Esophagus muscularis mucosa (tissue), 4 donors: ENCODE measurements around the gene SRGAP3. TPM values are rescaled to one million over a fixed set of nuclear protein-coding genes. Genes with fewer than 3 reads are reported as not detected.

Experiments
- DNase-seq: peaks from one replicate; pipeline ENCODE4 v3.0.0-alpha.2; 2017; ENCODE audit errors: extremely low spot score
- H3K27ac ChIP-seq, 4 donors: fragments of 200-600 bp; sonication (generic); replicated peaks in 1 of 4; 1 replicate in 3 of 4; 2 replicates in 1 of 4; pipeline ENCODE4 v1.5.1; 2016 to 2019; ENCODE audit warnings: mild to moderate bottlenecking in 1 of 4
- H3K27me3 ChIP-seq, 4 donors: fragments of 200-600 bp; sonication (generic); one replicate each; pipeline versions ENCODE4 v1.5.1 to v1.6.0; 2016 to 2019
- H3K36me3 ChIP-seq, 4 donors: fragments of 200-600 bp; sonication (generic); one replicate each; pipeline ENCODE4 v1.5.1; 2016 to 2019
- H3K4me1 ChIP-seq, 4 donors: fragments of 200-600 bp; sonication (generic); one replicate each; pipeline ENCODE4 v1.5.1; 2016 to 2019
- H3K4me3 ChIP-seq, 4 donors: fragments of 200-600 bp; sonication (generic); 1 replicate in 2 of 4; 2 replicates in 2 of 4; pipeline ENCODE4 v1.5.1; 2016 to 2019; ENCODE audit warnings: mild to moderate bottlenecking in 4 of 4, moderate library complexity in 1 of 4
- H3K9me3 ChIP-seq, 4 donors: fragments of 200-600 bp; sonication (generic); 1 replicate in 3 of 4; 2 replicates in 1 of 4; pipeline ENCODE4 v1.5.1; 2016 to 2019
- EP300 ChIP-seq: sonication (generic); formaldehyde crosslinking; IDR thresholded peaks from one replicate; pipeline ENCODE4 v1.6.1; 2017; ENCODE audit warnings: antibody characterized with exemption
- POLR2A ChIP-seq: fragments of 450-650 bp; IDR thresholded peaks from one replicate; pipeline ENCODE4 v1.6.1; 2017; ENCODE audit warnings: antibody characterized with exemption, moderate library complexity, mild to moderate bottlenecking, low read depth
- POLR2AphosphoS5 ChIP-seq, 2 donors: sonication (generic); formaldehyde crosslinking; IDR thresholded peaks; one replicate each; pipeline ENCODE4 v1.6.1; 2017; ENCODE audit warnings: antibody characterized with exemption in 2 of 2
- WGBS: methylation state at CpG from one replicate; pipeline ENCODE4 v1.1.5; 2018; 5-methylcytosine and 5-hydroxymethylcytosine counted together
- intact Hi-C: fragments of 100-400 bp; cut with DNase I; formaldehyde crosslinking; loops from one replicate; pipeline ENCODE4 v1.15.1; 2023
- total RNA-seq, 4 donors: library from RNA; depleted of rRNA; stranded (reverse); fragments of >200 nt; gene quantifications; one replicate each; pipeline versions ENCODE4 v1.1.0 to v1.2.1, GENCODE V29; 2016
- TF ChIP-seq, protein P1 (sequence below), 3 experiments: fragments of 200-600 bp in 2 of 3; fragments of 450-650 bp in 1 of 3; sonication (generic) in 2 of 3; IDR thresholded peaks; one replicate each; pipeline ENCODE4 v1.5.1; 2017 to 2019; ENCODE audit warnings: antibody characterized with exemption in 3 of 3, mild to moderate bottlenecking in 2 of 3, moderate library complexity in 1 of 3

Gene SRGAP3
- total RNA-seq, 4 donors from 2014 or later, result 2.4 to 8.6 (median 3.1) TPM

DNA sequence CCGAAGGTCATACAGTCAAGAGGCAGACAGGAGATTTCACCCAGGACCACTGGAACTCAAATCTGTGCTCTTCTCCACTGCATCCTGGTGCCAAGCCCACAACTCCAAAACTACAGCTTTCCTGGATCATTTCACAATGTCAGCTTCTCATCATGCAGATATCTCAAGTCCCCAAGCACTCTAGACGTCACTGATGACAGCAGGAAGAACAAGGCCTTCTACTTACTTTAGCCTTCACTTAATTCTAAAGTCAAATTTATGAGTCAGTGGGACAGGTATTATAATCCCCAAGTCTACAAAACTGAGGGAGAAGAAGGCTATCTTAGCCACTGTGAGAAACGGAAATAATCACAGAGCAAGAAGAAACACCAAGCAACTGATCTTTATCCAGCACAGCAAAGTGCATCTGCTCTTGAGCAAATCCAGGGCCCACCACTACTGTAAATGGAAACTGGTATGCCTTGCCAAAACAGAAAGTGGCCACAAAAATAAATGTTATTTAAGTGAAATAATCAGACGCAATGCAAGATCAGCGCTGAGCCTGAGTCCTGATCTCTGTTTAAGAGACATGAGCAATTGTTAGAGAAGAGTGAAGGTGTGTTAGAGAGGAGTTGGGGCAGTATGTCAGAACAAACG is 287.1 kb downstream of the SRGAP3 start:
- Histone ChIP-seq H3K27ac (peak overlapping the region in 3 of 4 donors; percentile 77 to 82 (median 77)), H3K4me3 (peak overlapping the region; percentile 71 to 89 (median 74)), H3K9me3 (no peaks in the 10 kb centered on the region), H3K4me1 (peaks cover 9 to 19% (median 17%) of the 10 kb centered on the region in 4 donors), H3K27me3 (peaks cover 0 to 2% (median 0%) of the 10 kb centered on the region in 4 donors), H3K36me3 (peaks cover 0 to 5% (median under 1%) of the 10 kb centered on the region in 4 donors)
- WGBS, result 32% methylated on average over 6 of the region's 6 CpGs
- DNase-seq, result no peak
- intact Hi-C loops, result no loop called here
- TF ChIP-seq EP300, result no peak
- TF ChIP-seq, protein P1, sequence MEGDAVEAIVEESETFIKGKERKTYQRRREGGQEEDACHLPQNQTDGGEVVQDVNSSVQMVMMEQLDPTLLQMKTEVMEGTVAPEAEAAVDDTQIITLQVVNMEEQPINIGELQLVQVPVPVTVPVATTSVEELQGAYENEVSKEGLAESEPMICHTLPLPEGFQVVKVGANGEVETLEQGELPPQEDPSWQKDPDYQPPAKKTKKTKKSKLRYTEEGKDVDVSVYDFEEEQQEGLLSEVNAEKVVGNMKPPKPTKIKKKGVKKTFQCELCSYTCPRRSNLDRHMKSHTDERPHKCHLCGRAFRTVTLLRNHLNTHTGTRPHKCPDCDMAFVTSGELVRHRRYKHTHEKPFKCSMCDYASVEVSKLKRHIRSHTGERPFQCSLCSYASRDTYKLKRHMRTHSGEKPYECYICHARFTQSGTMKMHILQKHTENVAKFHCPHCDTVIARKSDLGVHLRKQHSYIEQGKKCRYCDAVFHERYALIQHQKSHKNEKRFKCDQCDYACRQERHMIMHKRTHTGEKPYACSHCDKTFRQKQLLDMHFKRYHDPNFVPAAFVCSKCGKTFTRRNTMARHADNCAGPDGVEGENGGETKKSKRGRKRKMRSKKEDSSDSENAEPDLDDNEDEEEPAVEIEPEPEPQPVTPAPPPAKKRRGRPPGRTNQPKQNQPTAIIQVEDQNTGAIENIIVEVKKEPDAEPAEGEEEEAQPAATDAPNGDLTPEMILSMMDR (IDR thresholded peaks at IDR 0.05), result no peak
- no peak for TF ChIP-seq POLR2A
- TF ChIP-seq POLR2AphosphoS5 (IDR thresholded peaks at IDR 0.05), result no peak

DNA sequence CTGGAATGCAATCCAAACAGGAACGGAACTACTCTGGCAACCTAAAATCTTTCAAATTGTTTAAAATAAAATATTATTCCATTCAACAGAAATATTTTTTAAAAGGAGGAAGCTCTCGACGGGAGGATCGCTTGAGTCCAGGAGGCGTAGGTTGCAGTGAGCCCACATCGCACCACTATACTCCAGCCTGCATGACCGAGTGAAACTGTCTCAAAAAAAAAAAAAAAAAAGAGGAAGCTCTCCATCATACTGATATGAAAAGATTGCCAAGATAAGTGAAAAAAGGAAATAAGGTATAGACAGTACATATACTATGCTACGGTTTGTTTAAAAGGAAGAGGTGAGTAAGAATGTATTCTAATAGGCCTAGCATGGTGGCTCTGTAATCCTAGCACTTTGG is 289.8 kb downstream of the SRGAP3 start:
- peaks cover 9 to 19% (median 17%) of the 10 kb centered on the region in 4 donors for H3K4me1 ChIP-seq
- no peak for TF ChIP-seq EP300
- TF ChIP-seq, protein P1 (IDR thresholded peaks at IDR 0.05), result no peak
- TF ChIP-seq POLR2A, result no peak
- TF ChIP-seq POLR2AphosphoS5 (IDR thresholded peaks at IDR 0.05), result no peak
- no peak for DNase-seq
- no peak overlapping the region for H3K27ac ChIP-seq
- no peaks in the 10 kb centered on the region for H3K27me3 ChIP-seq
- H3K36me3 ChIP-seq, result peaks cover 0 to 14% (median 4%) of the 10 kb centered on the region in 4 donors
- no peak overlapping the region for H3K4me3 ChIP-seq
- intact Hi-C loops, result no loop called here
- WGBS, result 85% methylated on average over 8 of the region's 8 CpGs
- H3K9me3 ChIP-seq, result no peaks in the 10 kb centered on the region

DNA sequence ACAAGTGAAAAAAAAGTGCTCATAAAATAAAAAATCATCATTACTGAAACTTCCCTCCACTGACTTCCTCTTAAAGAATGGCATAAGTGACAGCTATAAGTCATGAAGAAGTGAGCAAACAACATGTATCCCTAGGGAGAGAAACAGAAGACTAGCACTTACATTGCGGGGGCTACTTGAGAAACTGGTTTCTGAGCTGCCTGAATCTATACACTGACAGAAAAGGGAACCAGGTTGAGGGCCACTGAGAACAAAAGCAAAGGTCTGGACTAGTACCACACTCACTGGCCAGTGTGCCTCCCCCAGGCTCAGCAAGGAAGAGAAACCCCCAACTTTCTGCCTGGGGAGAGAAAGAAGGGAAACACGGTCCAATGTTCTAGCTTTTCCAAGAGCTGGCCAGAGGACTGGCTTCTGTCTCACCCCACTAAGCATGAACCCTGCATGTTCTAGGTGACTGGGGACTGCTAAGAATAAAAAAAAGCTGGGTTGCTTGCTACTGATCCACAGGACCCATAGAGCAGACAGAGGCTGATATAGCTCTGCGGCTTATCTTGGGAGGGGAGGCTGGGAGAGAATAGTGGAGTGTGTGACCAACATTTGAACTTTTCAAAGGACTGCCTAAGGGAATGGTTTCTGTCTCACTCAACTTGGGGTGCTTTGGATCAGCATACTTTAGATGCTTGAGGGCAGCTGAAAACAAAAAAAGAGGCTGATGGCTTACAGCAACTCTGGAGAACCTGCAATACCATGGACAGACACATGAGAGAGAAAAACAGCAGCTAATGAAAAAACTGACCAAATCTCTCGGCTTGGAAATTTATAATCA is 294.3 kb downstream of the SRGAP3 start:
- no peaks in the 10 kb centered on the region for H3K9me3 ChIP-seq
- H3K4me3 ChIP-seq, result no peak overlapping the region
- no peaks in the 10 kb centered on the region for H3K4me1 ChIP-seq
- intact Hi-C loops, result no loop called here
- no peaks in the 10 kb centered on the region for H3K27me3 ChIP-seq
- DNase-seq, result no peak
- H3K27ac ChIP-seq, result no peak overlapping the region
- peaks cover 0 to 14% (median 4%) of the 10 kb centered on the region in 4 donors for H3K36me3 ChIP-seq
- TF ChIP-seq POLR2A, result no peak
- TF ChIP-seq, protein P1 (IDR thresholded peaks at IDR 0.05), result no peak
- TF ChIP-seq POLR2AphosphoS5 (IDR thresholded peaks at IDR 0.05), result no peak
- TF ChIP-seq EP300, result no peak
- 90% methylated on average over 4 of the region's 4 CpGs for WGBS

DNA sequence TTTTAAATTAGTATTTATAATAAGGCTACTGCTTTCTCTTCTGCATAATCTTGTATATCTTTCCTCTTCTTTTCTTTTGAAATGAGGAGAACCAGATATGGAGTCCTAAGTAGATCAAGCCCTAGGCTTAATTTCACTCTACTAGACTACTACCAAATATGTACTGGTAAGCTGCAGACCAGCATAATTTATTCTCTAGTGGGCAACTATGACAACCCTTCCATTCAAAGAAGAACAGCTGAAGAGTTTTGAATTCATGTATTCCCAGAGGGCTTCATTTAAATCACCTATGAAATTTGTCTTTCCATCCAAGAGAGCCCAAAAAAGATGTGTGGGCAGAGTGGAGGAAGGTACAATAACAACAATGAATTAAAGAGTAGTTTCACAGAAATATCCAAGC is 296.1 kb downstream of the SRGAP3 start:
- Histone ChIP-seq H3K4me1 (no peaks in the 10 kb centered on the region), H3K27ac (no peak overlapping the region), H3K27me3 (no peaks in the 10 kb centered on the region), H3K4me3 (no peak overlapping the region), H3K9me3 (no peaks in the 10 kb centered on the region), H3K36me3 (peaks cover 0 to 14% (median 4%) of the 10 kb centered on the region in 4 donors)
- no peak for DNase-seq
- intact Hi-C loops, result no loop called here
- TF ChIP-seq POLR2A (no peak), POLR2AphosphoS5 (IDR thresholded peaks at IDR 0.05) (no peak), EP300 (no peak)
- TF ChIP-seq, protein P1 (IDR thresholded peaks at IDR 0.05), result no peak
